SKM-1 (cell line): ENCODE results near the gene GIT2.
"Not testable (repeated sequence)": the region's sequence is repeated elsewhere in the genome, so short reads cannot be mapped to it uniquely, and the experiment has no call there.

ENCODE experiments used
- DNase-seq: peaks from one replicate; lab custom pipeline; 2025; ENCODE audit not compliant: unreplicated experiment; lab: John Stamatoyannopoulos, UW

Gene GIT2

DNA sequence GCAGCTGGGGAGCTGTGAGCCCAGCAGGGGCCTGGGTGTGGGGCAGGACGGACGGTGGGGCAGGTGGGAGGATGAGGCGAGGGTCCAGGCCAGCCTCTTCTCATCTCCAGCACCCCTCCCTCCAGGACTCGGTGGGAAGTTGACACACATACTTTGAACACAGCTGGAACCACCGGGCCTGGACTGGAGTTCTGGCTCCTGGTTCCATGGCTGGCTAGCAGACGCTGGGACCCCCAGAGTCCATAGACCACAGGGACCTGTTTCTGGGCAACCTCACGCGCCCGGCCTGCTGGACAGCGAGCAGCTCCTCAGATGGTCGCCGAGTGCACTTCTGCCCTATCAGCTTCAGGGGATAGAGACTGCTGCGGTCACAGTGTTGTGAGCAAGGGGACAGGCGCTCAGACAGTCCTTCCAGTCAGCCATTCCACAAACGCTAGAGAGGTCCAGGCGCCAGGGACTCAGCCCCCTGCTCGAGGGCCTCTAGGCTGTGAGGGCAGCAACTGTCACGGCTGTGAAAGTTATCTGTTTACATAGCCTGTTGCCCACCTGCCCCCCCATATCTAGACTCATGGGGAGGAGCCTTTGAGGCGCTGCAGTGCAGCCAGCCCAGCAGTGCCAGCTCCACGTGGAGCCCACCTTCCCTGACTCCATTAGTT lies 70.9 kb downstream of the GIT2 start:
- no peak for DNase-seq

DNA sequence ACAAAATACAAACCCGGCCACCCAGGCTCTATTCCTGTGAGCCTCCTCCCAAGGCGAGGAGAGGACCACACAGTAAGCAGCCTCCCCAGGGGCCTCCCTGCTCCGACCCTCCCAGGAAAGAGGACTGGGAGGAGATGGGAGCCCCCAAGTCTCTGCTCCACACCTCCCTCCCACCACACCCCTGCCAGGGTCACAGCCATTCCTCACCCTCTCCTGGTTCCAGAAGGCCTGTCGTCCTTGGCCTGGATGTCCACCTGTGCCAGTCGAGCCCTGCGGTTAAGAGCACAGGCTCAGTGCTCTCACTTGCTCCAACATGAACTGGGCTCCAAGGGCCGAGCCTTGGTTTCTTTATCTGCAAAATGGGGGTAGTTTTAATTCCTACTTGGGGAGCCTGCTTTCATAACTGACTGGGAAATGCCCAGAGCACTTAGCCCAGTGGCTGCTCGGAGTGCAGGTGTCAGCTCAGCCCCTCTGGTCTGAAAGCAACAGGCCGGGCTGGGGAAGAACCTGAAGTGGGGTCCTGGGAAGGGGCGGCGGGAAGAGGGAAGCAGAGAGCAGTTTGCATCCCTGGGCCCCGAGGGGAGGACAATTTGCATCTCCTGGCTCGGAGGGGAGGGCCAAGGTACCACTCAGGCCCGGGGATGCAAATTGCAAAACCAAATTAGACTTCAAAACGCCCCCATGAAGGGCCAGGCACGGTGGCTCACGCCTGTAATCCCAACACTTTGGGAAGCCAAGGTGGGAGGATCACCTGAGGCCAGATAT lies 72.5 kb downstream of the GIT2 start:
- DNase-seq = no peak

DNA sequence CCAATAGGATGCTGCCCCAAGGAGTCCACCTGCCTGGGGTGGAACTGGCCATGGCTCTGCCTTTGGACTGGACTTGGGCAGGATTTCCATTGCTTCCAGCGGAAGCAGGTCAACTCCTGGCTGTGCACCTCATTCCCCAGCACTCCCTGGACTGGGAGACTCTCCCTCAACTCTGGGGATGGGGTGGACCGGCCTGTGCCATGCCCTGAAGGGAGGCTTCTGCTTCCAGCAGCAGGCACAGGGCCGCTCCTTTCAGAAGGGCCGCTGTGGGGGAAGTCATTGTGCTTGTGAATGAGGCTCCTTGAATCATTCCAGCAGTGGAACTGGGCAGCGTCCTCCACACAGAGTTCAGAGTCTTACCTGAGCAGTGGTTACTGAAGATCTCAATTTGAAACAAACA lies 73.1 kb downstream of the GIT2 start:
- no peak for DNase-seq

DNA sequence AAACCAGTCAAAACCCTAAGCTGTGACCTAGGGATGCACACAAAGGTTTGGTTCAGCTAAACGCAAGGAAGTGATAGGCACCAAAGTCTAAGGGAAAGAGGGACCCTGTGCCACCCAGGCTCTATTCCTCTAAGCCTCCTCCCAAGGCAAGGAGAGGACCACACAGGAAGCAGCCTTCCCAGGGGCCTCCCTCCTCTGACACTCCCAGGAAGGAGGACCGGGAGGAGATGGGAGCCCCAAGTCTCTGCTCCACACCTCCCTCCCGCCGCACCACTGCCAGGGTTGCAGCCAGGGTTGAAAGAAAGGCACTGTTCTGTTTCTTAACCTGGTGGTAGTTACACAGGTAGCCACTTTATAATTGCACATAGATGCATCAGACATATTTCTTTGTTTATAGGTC lies 74.2 kb downstream of the GIT2 start:
- no peak for DNase-seq

DNA sequence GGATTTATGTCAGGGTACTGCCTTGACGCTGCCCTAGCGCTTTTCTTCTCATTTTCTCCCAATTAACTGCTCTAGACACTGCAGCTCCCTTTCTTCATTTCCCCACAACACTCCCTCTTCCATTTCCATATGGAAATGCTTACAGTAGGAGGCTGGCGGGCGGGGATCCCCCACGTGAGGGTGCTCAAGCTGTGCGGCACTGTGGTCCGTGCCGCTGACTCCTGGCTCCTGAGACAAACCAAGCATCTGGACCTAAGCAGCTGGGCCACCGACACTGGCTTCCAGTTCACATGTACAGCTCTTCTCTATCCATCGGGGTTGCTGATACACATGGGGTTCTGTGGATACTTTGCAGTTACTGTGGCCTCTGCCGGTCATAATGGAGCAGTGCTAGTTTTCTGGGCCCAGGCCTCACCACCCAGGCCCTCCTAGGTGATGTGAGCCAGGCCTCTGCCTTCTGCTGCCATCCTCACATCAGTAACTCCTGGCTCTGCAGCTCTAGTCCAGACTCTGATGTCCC lies 75.8 kb downstream of the GIT2 start:
- no peak for DNase-seq

DNA sequence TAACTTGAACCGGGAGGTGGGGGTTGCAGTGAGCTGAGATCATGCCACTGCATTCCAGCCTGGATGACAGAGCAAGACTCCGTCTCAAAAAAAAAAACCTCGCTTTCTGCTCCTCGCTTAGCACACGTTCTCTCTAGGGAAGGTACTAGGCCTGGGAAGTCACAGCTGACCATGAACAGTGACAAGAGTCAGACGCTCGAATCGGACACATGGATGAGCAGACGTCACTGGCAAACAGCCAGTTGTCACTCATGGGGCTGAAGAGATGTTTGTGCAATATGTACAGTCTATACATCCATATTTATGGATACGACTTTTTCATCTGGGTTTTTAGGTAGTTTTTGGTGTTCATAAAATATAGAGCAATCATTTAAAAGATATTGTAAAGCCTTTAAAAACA lies 76.7 kb downstream of the GIT2 start:
- no peak for DNase-seq

DNA sequence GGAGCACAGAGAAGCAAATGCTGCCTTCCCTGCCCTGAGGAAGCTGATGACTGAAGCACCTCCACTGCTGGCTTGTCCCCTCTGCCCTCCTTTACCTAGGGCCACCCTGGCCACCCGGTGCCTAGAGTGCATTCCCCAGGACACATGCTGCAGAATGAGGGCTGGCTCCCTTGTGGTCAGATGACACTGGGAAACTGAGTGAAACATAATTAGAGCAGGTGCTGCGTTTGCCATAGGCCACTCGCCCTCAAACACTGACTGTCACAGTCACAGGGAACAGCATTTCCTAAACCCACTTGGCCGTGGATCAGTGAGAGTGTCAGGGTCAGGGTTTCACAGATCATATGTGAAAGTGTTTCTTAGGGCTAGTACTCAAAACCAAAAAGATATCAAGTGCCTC lies 80.1 kb downstream of the GIT2 start:
- no peak for DNase-seq

DNA sequence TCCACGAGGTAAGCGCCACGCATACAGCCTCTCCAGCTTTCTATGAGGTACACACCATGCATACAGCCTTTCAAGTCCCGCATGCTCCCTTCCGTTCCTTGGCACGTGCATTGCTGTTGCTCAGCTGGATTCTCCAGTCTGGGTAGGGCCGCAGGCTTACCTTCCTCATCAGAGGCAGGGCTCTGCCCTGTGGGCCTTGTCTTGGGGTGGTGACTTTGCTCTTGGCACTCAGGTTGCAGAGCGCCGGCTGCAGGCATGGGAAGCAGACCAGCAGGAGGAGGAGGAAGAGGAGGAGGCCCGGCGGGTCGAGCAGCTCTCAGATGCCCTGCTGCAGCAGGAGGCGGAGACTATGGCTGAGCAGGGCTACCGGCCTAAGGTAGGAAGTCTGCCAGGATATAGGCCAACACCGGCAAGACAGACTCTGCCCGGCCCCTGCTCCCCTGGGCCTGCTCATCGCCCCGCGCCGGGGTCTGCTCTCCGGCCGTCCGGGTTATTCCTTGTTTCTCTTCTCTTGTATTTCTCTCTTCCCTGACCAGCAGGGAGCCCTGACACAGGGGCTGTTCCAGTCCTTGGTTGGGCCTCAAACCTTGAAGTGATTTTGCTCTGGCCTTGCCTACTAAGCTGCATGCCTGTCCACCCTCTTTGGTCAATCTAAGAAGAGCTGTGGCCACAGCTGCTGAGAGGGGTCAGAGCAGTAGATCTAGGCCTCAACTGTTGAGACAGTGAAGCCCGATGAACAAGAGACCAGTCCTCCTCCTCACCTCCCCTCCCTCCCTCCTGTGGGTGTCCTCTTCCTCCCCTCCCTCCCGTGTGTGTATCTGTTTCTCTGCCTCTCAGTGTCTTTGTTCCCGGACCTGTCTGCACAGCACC lies 80.8 kb downstream of the GIT2 start:
- no peak for DNase-seq

DNA sequence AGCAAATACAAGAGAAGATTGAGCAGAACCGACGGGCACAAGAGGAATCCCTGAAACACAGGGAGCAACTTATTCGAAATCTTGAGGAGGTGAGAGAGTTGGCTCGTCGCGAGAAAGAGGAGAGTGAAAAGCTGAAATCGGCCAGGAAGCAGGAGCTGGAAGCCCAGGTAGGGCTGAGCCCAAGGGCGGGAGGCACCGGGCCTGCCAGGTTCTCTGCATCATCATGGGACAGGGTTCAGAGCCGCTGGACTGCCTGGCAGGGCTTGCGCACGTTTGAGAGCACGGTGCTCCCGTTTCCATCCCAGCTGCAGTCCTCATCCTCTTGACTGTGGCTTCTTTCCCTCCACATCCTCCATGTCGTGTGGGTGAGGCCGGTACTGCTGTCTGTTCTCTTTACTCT lies 81.7 kb downstream of the GIT2 start:
- no peak for DNase-seq

DNA sequence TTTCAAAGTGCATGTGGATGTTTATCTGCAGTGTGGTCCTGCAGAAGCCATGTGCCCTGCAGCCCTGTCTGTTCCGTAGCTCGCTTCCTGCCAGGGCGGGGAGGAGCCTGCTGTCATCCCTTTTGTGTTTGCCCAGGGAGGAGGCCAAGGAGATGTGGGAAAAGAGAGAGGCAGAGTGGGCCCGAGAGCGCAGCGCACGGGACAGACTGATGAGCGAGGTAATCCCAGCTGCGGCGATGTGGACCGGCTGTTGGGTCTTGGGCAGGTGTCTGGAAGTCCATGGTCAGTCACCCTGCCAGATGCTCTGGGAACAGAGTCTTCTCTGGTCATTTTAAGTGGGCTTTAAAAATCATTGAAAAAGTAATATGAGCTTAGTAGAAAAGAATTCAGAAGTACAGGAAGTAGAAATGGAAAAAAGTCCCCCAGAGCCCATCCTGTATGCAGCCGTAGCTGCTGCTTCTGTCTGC lies 83.3 kb downstream of the GIT2 start:
- no peak for DNase-seq

DNA sequence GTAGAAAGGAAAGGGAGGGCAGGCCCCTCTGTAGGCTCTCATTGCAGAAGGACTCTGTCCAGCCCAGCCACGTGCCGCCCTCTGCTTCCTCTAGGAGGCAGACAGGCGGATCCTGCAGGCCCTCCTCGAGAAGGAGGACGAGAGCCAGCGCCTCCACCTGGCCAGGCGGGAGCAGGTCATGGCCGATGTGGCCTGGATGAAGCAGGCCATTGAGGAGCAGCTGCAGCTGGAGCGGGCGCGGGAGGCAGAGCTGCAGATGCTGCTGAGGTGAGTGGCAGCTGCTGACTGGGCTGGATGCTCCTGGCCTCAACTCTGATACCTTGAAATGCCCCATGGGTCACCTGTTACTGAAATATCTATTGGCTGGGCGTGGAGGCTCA lies 85.2 kb downstream of the GIT2 start:
- no peak for DNase-seq

DNA sequence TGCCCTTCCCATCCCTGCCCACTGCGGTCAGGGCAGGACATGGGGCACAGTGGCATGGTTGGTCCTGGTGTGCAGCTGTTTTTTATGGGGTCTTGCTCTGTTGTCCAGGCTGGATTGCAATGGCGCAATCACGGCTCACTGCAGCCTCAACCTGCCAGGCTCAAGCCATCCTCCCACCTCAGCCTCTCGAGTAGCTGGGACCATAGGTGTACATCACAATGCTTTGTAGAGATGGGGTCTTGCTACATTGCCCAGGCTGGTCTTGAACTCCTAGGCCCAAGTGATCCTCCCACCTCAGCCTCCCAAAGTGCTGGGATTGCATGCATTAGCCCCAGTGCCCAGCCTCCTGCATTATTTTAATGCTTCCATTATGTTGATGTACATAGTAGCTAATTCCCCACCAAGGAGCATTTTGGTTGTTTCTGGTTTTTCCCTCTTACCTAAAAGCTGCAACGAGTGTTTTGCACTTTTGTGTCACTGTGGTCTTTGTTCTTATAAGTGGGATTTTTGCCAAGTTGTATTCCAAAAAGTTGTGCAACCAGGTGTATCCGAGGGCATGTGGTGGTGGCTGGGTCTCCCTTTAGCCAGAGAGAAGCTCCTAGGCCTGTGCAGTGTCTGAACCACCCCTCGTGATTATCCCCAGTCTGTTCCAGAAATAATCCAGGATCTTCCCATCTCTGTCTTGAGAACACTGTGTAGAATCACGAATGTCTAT lies 85.8 kb downstream of the GIT2 start:
- DNase-seq = no peak

DNA sequence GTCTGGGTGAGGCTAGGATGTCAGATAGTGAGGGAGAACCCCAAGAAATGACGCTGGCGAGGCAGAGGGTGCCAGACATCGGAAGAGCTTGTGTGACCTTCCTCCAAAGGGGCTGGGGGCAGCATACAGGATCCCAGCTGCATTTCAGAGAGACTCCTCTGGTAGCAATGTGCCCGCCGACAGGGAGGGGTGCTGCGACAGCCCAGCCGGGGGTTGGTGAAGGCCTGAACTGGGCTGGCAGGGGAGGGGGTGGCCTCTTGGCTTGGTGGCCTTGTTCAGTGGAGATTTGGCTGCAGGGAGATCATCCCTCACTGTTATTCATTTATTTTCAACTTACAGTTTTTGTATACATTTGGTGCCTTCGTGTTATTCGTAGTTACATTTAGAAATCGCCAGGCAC lies 90.9 kb downstream of the GIT2 start:
- DNase-seq = no peak

DNA sequence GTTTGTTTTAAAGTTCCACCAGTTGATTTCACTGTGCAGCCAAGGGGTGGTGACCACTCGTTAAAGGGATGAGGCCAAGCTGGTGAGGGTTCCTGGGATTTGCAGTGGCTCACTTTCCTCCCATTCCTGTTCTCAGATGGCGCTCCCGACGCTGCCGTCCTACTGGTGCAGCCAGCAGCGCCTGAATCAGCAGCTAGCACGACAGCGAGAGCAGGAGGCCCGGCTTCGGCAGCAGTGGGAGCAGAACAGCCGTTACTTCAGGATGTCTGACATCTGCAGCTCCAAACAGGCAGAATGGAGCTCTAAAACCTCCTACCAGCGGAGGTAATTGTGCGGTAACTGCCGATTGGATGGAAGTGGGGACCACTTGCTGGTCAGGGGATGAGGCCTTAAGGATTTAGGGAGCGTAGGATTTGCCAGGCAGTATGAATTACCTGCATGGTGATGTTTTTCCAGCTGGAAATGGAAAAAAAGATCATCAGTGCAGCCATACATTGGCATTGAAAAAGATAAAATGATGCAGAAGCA lies 93.2 kb downstream of the GIT2 start:
- no peak for DNase-seq

DNA sequence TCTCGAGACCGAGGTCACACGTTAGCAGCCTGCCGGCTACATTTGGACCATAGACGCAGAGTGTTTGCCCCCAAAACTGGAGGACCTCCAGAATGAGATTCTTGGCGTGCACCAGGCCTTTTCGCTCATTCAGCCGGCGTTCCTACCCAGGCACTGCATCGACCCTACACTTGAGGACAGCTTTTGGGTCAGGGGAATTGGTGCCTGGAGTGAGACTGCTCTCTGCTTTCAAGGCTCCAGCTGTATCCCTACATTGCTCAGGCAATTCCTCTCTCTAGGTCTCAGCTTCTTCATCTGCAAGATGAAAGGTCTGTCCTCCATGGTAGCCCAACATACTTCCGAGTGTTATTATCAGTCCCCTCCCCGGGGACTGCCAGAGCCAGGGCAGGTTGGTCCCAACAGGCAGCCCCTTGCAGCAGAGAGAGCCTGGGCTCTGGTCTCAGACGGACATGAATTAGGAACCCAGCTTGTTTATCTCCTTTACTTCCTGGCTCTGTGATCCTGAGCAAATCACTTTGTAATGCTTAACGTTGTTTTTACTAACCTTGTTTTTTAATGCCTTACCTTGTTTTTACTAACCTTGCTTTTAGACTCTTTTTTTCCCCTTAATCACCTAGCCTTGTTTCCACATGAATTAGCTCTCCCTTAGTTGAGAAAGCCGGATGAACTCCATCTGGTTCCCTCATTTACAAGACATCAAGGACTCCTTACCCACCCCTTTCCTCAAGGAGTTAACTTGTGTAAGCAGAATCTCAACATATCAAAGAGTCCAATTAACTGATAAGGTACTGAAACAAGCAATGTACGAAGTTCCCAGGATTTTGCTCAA lies 95.2 kb downstream of the GIT2 start:
- no peak for DNase-seq

DNA sequence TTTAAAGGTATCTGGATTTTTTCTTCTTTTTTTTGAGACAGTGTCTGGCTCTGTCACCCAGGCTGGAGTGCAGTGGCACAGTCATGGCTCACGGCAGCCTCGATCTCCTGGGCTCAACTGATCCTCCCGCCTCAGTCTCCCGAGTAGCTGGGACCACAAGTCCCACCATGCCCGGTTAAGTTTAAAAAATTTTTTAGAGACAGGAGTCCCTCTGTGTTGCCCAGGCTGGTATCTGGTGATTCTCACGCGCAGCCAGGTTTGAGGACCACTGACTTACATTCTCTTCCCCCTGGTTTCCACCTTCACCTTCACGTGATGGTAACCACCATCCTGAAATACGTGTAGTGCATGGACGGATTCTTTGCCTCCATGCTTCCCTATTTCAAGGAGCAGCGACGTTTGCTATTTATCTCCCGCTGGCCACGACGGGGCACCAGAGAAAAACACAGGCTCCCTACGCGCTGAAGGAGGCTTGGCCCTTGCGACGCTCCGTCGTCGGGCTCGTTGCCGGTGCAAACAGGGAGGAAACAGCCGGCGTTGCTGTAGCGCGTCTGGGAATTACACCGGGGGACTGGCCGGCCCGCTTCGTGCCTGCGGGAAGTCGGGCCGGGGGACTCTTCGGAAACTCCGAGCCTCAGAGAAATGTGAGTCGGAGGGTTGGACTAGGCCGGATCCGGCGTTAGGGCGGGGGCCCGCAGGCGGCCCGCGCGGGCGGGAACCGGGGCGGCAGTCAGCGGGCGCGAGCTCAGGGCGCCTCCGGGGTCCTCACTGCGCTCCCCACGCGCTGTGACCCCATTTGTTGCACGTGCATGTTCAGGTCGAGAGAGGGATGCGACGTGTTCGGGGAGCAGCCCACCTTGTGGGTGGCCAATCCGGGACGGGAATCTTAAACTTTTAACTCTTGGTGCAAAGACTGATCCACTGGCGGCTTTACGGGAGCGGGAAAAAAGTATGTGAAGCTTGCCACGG lies 96.1 kb downstream of the GIT2 start, which contains the start of gene TCHP:
Gene TCHP (plus strand): TSS at position 492 of the 969 bp plus-strand sequence. CDS start 2,753 bp downstream, outside the sequence.
- DNase-seq = peak; percentile 46

DNA sequence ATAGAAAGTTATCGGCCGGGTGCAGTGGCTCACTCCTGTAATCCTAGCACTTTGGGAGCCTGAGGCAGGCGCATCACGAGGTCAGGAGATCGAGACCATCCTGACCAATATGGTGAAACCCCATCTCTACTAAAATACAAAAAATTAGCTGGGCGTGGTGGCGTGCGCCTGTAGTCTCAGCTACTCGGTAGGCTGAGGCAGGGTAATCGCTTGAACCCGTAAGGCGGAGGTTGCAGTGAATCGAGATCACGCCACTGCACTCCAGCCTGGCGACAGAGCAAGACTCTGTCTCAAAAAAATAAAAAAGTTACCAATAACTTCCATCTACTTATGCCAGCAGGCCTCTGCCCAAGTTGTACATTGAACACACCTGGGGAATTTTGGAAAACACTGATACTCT lies 96.8 kb downstream of the GIT2 start:
- DNase-seq = not testable (repeated sequence)

DNA sequence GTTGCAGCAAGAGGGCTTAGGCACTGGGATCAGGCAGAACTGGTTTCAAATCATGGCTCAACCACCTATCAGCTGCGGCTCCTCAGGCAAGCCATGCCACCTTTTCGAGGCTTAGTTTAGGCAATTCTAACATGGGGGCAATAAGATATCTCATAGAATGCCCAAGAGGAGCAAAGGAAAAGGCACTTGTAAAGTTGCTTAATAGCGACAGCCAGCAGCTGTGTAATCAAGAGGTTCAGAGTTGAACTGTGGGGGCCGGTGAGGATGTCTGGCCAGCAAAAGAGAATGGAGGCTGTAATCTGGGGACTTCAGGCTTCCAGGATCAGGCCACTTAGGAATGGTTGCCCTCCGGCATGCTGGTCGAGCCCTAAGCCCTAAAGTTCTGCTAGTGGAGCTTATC lies 99.1 kb downstream of the GIT2 start:
- no peak for DNase-seq

DNA sequence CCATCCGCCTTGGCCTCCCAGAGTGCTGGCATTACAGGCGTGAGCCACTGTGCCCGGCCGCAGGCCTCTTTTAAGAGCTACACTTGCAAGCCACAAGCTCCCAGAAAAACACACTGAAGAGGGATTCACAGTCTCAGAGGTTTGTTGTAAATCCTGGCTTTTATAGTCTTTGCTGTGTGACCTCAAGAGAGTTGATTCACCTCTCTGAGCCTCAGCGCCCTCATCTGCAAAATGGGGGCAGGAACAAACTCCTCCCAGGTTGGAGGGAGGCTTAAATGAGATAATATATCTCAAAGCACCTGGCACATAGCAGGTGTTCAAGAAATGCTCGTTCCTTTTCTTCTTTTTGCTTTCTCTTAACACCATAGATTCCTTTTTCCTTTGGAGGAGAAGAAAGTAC lies 100.0 kb downstream of the GIT2 start:
- DNase-seq = no peak
